DOHH2 (cell line): ENCODE results near the gene PARP2.

Source experiments
- EZH2phosphoT487 ChIP-seq: fragments of 200-600 bp; sonication (generic); IDR thresholded peaks from 2 replicates; pipeline ENCODE4 v1.6.1; 2017; ENCODE audit warnings: borderline replicate concordance, mild to moderate bottlenecking, antibody characterized with exemption, low read length, moderate library complexity, mixed read lengths
- TF ChIP-seq, protein P1 (sequence below): fragments of 200-600 bp; sonication (generic); IDR thresholded peaks from one replicate; pipeline ENCODE4 v1.5.1; 2014; ENCODE audit warnings: antibody characterized with exemption, mild to moderate bottlenecking, low read depth, low read length; ENCODE audit not compliant: poor library complexity, severe bottlenecking

GRCh38 chr14:20341646-20342045 is 1.8 kb upstream of the PARP2 start:
- TF ChIP-seq, protein P1, sequence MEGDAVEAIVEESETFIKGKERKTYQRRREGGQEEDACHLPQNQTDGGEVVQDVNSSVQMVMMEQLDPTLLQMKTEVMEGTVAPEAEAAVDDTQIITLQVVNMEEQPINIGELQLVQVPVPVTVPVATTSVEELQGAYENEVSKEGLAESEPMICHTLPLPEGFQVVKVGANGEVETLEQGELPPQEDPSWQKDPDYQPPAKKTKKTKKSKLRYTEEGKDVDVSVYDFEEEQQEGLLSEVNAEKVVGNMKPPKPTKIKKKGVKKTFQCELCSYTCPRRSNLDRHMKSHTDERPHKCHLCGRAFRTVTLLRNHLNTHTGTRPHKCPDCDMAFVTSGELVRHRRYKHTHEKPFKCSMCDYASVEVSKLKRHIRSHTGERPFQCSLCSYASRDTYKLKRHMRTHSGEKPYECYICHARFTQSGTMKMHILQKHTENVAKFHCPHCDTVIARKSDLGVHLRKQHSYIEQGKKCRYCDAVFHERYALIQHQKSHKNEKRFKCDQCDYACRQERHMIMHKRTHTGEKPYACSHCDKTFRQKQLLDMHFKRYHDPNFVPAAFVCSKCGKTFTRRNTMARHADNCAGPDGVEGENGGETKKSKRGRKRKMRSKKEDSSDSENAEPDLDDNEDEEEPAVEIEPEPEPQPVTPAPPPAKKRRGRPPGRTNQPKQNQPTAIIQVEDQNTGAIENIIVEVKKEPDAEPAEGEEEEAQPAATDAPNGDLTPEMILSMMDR, result no peak
- no peak for TF ChIP-seq EZH2phosphoT487
